GM21723 (cell line): Measurements from ENCODE around the gene IL37.
"Not testable (repeated sequence)": the region's sequence is repeated elsewhere in the genome, so short reads cannot be mapped to it uniquely, and the experiment has no call there.

ENCODE experiments used
- ATAC-seq: cut with Tn5 transposase; IDR thresholded peaks from one replicate; pipeline ENCODE4 v1.9.1; 2021; ENCODE audit warnings: mild to moderate bottlenecking, moderate library complexity; ENCODE audit not compliant: unreplicated experiment

Gene IL37

GRCh38 chr2:112887964-112888749 lies 22.8 kb upstream of the IL37 start:
- ATAC-seq: no peak

DNA sequence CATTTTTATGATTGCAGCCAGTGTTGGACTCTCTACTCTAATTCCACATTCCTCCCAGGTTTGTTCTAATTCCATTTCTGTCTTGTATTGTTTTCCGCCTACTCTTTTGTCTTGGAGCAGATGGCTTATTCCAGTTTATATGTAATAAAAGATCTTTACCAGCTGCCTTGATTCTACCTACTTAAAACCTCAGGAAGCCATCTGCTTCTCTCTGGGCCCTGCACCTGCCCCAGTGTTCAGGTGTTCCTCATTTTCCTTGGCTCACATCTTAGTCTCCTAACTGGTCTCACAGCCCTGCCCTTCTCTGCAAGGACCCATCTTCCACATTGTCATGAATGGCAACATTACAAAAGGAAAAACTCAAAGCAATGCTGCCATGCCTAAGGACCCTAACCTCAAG lies 21.0 kb upstream of the IL37 start:
- ATAC-seq: no peak

- no peak for ATAC-seq
Observed at GRCh38 chr2:112891385-112891831, 19.6 kb upstream of the IL37 start.

DNA sequence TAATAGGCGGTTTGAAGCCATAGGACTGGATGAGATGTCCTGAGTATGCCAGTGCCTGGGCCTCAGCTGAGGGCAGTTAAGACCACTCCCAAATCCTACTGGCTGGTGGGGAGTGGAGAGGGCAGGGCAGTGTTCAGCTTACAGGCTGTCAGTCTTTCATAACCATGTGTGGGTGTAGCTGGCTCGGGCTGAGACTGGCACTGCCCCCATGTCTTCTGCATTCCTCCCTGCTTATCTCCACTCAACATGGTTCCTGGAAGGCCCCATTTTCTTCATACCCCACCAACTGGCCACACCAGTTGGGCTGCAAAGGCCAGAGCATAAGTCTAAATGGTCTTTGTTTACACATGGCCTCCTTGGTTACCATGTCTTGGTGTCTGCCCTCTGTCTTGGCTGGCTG lies 17.2 kb upstream of the IL37 start:
- no peak for ATAC-seq

DNA sequence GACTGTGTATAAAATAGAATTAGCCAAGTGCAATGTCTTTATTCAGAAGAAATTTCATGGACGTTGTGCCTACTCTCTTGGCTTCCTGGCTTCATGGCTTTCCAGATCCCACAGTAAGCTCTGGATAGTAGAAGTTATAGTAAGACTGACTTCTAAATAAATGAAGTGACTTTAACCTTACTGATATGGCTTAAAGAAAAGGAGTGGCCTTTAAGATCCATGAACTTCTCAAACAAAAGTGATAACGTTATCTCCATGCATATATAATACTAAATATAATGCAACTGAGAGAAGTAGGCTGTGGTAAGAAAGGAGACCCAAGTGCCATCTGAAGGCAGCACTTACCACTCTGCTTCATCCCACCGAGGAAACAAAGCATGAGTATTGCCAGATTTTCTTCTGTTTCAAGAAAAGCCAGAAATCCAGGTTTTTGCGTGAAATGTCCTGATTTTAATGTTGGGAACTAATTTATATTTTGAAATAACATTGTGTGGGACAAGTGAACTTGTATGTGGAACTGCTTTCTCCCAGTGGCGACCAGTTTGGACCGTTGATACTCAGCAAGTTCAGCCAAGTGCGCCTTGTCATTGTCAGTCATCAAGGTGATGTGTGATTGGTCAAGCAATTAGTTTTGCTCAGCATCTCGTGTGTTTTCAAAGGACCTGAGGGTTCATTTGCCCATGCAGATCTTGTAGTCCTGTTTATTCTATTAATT lies 13.9 kb upstream of the IL37 start:
- ATAC-seq: no peak

- no peak for ATAC-seq
Observed at GRCh38 chr2:112897624-112897978, 13.4 kb upstream of the IL37 start.

DNA sequence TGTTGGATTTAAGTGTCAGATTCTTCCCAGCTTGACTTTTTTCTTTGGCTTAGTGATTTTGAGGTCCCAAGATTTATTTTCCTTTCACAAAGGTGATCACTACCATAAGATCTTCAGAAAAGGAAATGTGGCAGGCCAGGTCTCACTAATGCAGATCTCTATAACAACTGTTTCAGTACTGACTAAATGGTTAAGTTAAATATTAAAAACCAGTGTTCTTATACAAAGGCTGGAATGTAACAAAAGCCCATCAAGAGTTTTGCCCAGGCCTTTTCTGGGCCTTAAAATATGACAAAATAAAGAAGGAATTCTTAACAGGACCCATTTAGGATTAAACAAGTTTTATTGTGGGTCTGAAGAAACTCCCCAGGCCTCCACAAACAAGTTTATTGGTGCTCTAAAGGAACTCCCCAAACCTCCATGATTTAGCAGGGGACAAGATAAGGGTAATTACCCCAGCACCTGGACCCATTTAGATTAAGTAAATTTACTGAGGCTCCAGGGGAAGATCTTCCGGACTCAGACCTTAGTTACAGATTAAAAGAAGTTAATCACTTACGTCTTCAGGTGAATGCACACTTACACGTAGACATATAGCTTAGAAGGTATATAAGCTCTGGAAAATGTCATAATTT lies 9.4 kb upstream of the IL37 start:
- ATAC-seq: not testable (repeated sequence)

GRCh38 chr2:112902816-112903215 lies 8.1 kb upstream of the IL37 start:
- ATAC-seq: no peak

GRCh38 chr2:112904883-112905282 lies 6.1 kb upstream of the IL37 start:
- ATAC-seq: no peak

DNA sequence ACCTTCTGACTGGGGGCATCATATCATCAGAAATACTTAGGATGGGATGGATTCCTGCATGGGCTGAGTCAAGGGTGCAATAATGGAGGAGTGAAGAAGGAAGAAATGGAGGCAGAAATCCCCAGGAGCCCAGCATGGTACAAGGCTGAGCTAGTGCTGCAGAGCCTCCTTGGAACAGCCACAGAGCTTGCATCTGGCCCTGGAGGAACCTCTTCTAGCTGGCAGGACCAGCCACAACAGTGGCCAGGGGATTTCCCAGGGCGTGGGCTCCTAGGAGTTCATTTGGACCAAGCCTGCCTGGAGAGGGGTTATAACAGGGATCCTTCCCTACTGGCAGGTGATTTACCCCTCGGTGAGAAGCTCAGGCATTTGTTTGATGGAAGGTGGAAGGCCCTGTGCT lies 4.7 kb upstream of the IL37 start:
- ATAC-seq: no peak

GRCh38 chr2:112907001-112907949 lies 3.7 kb upstream of the IL37 start:
- no peak for ATAC-seq

GRCh38 chr2:112908559-112908958 lies 2.4 kb upstream of the IL37 start:
- ATAC-seq: not testable (repeated sequence)

DNA sequence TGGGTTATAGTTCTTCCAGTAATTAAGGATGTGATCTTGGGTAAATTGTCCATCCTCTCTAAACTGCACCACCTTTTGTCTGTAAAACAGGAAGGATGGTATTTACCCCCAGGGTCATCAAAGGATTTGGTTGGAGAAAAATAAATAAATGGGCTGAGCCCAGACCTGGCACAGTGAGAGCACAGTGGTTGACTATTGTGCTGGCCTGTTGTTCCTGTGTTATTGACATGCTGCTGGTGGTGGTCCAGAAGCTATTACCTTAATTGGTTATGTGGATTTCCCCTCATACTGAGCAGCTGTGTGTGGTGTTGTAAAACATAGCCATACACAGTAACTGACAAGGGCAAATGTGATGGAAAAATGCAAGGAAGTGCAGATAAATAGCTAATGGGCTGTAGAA lies 746 bp upstream of the IL37 start:
- no peak for ATAC-seq

- ATAC-seq: no peak
Observed at GRCh38 chr2:112912403-112912802, 1.4 kb downstream of the IL37 start.

DNA sequence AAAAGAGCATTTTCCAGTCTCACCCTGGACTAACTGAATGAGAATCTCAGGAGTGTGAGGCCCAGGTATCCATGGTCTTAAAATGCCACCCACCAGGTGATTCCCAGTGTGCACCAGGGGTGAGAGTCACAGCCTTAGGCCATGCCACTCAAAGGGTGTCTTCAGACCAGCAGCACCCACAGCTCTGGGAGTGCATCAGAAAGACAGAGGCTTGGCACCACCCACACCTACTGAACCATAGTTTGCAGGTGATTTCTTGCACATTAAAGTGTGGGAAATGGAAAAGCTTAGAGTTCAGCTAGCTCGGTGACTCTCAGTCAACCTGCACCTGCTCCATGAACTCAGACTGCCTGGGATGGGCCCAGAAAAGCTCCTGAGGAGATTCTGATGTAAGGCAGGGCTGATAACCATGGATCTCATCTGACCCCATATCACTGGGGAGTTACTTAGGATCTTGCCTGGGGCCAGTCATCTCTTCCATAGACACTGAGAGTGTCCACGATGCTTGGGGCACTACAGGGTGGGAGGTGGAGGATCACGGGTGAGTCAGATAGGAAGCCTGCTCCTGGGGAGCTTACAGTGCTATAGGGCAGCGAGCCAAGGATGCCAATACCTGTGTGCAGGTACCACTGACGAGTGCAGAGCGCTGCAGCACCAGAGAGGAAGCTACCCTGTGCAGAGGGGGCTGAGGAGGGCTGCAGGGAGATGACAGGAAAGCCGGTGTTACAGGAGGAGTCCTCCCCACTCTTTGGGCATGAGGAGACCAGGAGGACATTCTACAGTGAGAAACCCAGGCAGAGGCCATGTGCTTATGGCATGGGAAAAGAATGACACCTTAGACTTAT lies 4.6 kb downstream of the IL37 start:
- ATAC-seq: no peak

DNA sequence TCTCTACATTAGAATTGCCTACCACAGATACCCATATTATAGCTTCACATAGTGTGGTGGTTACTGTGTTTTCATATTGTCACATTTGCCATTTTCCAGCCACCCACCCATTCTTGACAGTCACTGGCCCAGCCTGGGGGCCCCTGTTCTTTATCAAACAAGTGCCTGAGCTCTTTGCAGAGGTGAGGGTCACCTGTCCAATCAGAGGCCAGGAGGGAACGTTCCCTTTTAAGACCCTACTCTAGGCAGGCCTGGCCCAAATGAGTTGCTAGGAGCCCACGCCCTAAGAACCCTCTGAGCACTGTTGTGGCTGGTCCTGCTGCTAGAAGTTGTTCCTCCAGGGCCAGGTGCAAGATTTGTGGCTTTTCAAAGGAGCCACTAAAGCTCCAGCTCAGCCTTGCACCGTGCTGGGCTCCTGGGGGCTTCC lies 5.2 kb downstream of the IL37 start:
- no peak for ATAC-seq

DNA sequence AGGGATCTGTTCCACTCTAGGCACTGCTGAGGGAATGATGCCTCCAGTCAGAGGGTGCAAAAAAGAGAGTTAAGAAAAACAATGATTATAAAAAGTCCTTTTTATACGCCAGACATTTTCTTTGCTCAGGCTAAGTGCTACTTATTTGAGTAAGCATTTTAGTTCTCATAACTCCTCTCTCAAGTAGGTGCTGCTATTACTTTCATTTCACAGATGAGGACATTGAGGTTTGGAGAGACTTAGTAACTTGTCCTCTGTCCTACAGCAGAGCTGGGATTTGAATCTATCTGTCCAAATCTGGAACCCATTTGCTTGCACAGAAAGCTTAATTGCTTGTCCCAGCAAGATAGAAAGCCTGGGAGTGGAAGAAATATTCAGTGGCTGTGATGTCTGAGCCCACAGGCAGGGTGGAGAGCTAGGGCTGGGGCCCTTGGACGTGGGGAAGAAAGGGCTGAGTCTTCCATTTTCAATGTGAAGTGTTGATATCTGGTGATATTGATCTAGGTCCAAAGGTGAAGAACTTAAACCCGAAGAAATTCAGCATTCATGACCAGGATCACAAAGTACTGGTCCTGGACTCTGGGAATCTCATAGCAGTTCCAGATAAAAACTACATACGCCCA lies 5.8 kb downstream of the IL37 start:
- ATAC-seq: no peak

GRCh38 chr2:112917856-112918255 lies 6.9 kb downstream of the IL37 start:
- no peak for ATAC-seq

- ATAC-seq: no peak
Observed at GRCh38 chr2:112918256-112918655, 7.3 kb downstream of the IL37 start.

DNA sequence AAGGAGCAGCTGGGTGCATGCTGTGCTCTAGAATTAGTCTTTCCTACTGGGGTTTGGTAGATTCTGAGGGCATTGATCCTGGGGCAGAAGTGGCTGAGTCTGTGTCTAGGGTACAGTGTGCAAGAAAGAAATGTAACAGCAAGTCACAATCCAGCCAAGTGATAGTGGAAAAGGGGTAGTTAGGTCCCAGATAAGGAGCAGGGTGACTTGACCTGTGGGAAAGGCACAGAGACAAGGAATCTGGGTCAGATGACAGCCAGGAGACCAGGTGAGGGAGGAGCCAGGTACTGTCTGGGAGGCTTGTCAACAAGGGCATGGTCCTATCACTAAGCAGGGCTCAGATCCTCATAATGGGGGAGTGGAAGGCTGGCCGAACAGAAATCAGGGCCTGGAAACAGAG lies 8.1 kb downstream of the IL37 start:
- no peak for ATAC-seq
